Astrocyte of the cerebellum (primary cell): ENCODE results near the gene SLC22A23.
A peak's percentile ranks its signal among the peaks of the same experiment; 100 is the strongest.
"Not testable (repeated sequence)": the region's sequence is repeated elsewhere in the genome, so short reads cannot be mapped to it uniquely, and the experiment has no call there.

Source experiments
- DNase-seq: peaks from one replicate; pipeline ENCODE4 v3.0.0-alpha.2; 2011; ENCODE audit warnings: low read depth
- H3K4me3 ChIP-seq: 2 replicates; pipeline ENCODE4 v1.5.1; 2011; ENCODE audit warnings: mild to moderate bottlenecking, low read depth, low read length, moderate library complexity
- in situ Hi-C: cut with HindIII; loops from 2 replicates; pipeline ENCODE4 v1.10.0; 2017; ENCODE audit warnings: low sequenced_read_pairs
- TF ChIP-seq, protein P1 (sequence below): IDR thresholded peaks from 2 replicates; pipeline ENCODE4 v1.5.1; 2012; ENCODE audit warnings: low read length, low read depth, moderate library complexity, mild to moderate bottlenecking; ENCODE audit errors: missing control alignments

SLC22A23 gene

DNA sequence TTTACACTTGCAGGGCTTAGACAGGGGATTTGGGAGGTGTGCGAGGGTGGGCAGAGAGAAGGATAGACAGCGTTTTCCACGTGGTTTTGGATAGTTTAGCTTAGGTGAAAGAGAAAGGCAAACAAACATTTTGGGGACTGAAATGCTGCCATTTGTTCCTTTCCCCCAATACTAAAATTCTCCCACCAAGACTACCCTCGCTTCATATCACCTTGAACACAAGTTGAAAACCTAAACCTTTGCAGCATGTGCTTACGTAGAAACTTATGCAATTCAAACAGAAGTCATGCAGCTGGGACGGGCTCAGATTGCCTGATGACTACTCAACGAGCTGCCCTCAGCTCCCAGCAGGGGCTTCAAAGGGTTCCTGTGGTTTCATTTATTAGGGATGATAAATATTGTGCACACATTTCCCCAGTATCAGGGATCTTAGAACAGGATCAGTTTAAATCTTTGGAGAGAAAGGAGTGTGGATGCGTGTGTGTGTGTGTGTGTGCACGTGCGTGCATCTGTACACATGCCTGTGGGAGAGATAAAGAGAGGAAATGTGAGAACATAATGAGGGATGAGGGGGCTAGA lies 77.3 kb downstream of the SLC22A23 start:
- TF ChIP-seq, protein P1, sequence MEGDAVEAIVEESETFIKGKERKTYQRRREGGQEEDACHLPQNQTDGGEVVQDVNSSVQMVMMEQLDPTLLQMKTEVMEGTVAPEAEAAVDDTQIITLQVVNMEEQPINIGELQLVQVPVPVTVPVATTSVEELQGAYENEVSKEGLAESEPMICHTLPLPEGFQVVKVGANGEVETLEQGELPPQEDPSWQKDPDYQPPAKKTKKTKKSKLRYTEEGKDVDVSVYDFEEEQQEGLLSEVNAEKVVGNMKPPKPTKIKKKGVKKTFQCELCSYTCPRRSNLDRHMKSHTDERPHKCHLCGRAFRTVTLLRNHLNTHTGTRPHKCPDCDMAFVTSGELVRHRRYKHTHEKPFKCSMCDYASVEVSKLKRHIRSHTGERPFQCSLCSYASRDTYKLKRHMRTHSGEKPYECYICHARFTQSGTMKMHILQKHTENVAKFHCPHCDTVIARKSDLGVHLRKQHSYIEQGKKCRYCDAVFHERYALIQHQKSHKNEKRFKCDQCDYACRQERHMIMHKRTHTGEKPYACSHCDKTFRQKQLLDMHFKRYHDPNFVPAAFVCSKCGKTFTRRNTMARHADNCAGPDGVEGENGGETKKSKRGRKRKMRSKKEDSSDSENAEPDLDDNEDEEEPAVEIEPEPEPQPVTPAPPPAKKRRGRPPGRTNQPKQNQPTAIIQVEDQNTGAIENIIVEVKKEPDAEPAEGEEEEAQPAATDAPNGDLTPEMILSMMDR, result no peak
- peak; percentile 73 for DNase-seq
- no peak overlapping the region for H3K4me3 ChIP-seq
- in situ Hi-C loops, result no loop called here

- in situ Hi-C loops, DNase-seq, H3K4me3 ChIP-seq: not testable (repeated sequence)
Observed at GRCh38 chr6:3378808-3379207, 78.0 kb downstream of the SLC22A23 start.

DNA sequence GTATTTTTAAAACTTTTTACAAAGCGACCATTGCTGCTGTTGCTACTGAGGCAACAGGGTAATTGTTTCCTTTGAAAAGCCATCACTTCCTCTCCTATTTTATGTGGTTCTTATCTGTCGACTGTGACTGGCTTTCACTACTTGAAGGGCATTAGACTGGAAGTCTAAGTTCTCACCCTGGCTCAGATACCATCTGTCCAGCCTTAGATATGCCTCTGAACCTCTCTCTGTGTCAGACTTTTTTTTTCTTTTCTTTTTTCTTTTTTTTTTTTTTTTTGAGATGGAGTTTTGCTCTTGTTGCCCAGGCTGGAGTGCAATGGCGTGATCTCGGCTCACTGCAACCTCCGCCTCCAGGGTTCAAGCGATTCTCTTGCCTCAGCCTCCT lies 78.5 kb downstream of the SLC22A23 start:
- in situ Hi-C loops, DNase-seq: not testable (repeated sequence)

DNA sequence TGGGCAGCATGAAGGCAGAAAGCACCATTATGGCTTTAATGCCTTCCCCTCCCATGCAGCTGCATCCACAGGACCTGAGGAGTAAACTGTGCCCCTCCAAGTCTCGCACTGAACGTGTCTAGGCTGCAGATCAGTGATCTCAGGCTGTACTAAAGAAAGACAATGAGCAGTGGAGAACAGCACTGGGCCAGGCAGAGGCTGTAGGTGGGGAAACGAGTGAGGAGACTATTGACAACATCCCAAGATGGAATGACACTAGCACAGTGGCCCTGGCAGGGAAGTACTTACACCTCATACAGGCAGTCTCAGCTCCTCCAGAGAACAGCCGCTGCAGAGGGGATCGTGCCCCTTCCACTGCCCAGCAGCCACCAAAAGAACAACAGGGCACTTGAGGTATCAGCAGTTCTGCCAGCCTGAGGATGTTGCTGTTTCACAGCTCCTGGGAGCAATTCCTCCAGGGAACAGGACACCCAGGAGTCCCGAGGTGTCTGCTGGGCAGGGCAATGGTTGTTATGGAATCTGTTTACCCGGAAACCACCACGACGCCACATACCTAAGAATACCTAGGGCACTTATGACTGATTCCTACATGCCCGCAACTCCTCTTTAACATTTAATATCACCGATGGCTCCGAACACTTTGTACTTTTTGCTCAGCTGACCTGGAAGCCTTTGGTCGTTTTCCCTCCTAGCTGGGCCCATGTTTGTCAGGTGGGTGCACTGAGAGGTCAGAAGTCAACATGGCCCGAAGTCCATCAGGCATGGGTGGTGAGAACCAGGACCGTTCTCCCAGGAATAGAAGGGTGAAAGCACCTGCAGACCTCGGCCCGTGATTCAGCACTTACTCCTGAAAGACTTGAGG lies 79.1 kb downstream of the SLC22A23 start:
- TF ChIP-seq, protein P1, result no peak
- in situ Hi-C loops, result no loop called here
- H3K4me3 ChIP-seq, result no peak overlapping the region
- no peak for DNase-seq

More for the DNA sequence above, 78.5 kb downstream of the SLC22A23 start:
- H3K4me3 ChIP-seq, result not testable (repeated sequence)

GRCh38 chr6:3376893-3377535 lies 79.8 kb downstream of the SLC22A23 start:
- H3K4me3 ChIP-seq, result no peak overlapping the region
- no peak for DNase-seq
- TF ChIP-seq, protein P1, result no peak
- in situ Hi-C loops, result no loop called here

DNA sequence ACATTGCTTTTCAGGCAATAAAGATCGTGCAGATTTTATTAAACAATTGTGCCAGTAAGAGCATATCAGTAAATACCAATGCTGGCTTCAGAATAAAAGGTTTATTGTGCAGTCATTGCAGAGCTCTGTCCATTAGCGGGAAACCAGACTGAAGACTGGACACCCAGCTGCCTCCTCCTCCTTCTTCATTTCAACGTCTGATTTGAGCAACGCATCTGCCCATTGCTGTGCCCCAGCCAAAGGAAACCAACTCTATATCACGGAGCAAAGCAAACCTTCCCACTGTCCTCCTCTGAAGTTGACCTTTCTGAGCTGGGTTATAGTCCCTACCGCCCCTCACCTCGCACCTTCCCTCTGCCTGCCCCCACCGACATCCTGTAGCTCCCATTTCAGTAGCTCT lies 80.8 kb downstream of the SLC22A23 start:
- TF ChIP-seq, protein P1, result no peak
- DNase-seq, result no peak
- in situ Hi-C loops, result no loop called here
- no peak overlapping the region for H3K4me3 ChIP-seq

DNA sequence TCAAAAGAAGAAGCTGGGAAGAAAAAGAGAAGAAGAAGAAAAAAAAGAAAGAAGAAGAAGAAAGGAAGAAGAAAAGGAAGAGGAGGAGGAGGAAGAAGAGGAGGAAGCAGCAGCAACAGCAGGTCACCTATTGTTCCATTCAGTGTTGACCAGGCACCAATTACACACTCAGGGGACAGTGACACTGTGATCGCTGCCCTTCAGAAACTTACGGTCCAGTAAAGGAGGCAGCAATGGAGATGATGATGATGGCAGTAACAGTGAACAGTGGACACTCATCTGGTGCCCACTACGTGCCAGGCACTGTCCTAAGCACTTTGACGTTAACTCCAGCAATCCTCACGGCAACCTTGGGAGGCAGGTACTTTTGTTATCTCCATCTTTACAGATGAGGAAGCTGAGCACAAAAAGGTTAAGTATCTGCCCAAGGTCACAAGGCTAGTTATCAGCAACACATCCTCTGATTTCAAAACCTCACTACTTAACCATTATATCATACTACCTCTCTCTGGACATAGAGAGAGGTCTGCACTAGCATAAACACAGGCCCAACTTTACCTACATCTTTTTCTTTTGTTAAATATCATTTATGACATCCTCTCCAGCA lies 83.2 kb downstream of the SLC22A23 start:
- no peak for DNase-seq
- no peak overlapping the region for H3K4me3 ChIP-seq
- in situ Hi-C loops, result no loop called here
- TF ChIP-seq, protein P1, result no peak
